NT2/D1 (cell line): Measurements from ENCODE around the gene HACD4.

Experiments used
- YY1 ChIP-seq: IDR thresholded peaks from 2 replicates; pipeline ENCODE4 v1.6.1; 2011; ENCODE audit not compliant: insufficient read length, insufficient read depth
- ZNF274 ChIP-seq: IDR thresholded peaks from 2 replicates; pipeline ENCODE4 v1.6.1; 2011; ENCODE audit warnings: mild to moderate bottlenecking, low read depth, low read length

DNA sequence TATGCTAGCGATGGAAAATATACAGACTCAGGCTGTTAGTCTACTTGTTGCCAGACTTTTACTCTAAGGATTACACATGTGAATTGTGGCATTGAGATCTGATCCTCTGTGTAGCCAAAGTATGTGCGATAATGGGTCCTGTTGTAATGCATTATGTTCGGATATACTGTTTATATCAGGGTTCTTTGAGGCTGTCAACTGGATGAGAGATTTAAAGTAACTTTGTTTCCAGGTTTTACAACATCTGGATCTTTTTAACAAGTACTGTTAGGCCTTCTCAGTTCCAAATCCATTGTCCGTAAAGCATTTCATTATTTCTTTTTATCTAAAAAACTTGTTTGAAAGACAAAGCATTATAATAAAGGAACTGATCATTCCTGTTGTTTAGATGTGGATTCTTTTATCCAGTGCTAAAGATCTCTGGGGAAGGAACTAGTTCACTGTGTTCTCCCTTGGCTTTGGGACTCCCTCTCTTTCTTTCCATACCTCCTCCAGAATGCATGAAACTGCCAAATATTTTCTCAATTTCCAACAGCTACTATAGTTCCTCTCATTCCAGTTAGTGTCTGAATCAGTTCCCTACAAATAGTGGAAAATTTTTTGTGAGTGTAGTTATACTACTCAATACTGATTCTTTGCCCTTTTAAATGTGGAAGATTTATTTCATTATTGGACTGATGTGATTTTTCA is 68.8 kb downstream of the HACD4 start:
- TF ChIP-seq ZNF274 (no peak), YY1 (no peak)
